ENCODE data around the gene IL22RA2. TPM values are rescaled to one million over a fixed set of nuclear protein-coding genes. Genes with fewer than 3 reads are reported as not detected.

IL22RA2 gene
- total RNA-seq, 1 donor from 2014 or later, result not detected

DNA sequence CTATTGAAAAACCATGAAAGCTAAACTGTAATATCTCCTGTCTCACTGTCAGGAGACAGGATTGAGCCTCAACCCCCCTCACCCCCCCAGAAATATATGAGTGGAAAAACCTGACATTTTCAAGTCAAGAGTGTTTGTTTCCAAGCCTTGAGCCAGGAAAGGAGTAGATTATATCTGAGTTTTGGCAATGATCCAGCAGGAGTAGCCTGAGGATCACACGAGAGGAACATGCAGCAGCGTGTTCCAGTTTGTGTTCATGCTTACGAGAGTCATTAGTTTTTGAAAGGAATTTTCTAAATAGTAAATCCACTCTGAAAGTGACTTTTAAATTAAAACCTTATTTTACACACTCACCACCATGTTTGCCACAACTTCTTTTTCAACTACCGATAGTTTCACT lies 15.8 kb downstream of the IL22RA2 start:
- Mint-ChIP-seq H3K27me3 (peaks cover 14% of the 10 kb centered on the region), H3K4me3 (no peak overlapping the region), H3K4me1 (ENCODE audit: unreplicated experiment) (no peaks in the 10 kb centered on the region), H3K9me3 (peaks cover 6% of the 10 kb centered on the region), H3K27ac (no peak overlapping the region), H3K36me3 (peaks cover 3% of the 10 kb centered on the region)
- DNase-seq (ENCODE audit: extremely low spot score, unreplicated experiment), result no peak
- TF ChIP-seq, protein P1, sequence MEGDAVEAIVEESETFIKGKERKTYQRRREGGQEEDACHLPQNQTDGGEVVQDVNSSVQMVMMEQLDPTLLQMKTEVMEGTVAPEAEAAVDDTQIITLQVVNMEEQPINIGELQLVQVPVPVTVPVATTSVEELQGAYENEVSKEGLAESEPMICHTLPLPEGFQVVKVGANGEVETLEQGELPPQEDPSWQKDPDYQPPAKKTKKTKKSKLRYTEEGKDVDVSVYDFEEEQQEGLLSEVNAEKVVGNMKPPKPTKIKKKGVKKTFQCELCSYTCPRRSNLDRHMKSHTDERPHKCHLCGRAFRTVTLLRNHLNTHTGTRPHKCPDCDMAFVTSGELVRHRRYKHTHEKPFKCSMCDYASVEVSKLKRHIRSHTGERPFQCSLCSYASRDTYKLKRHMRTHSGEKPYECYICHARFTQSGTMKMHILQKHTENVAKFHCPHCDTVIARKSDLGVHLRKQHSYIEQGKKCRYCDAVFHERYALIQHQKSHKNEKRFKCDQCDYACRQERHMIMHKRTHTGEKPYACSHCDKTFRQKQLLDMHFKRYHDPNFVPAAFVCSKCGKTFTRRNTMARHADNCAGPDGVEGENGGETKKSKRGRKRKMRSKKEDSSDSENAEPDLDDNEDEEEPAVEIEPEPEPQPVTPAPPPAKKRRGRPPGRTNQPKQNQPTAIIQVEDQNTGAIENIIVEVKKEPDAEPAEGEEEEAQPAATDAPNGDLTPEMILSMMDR (conservative IDR thresholded peaks at IDR 0.05), result no peak

GRCh38 chr6:137156650-137157049 lies 16.8 kb downstream of the IL22RA2 start:
- DNase-seq (ENCODE audit: extremely low spot score, unreplicated experiment), result no peak
- peaks cover 14% of the 10 kb centered on the region for H3K27me3 Mint-ChIP-seq
- TF ChIP-seq, protein P1 (conservative IDR thresholded peaks at IDR 0.05), result no peak
- peaks cover 3% of the 10 kb centered on the region for H3K36me3 Mint-ChIP-seq
- H3K4me1 Mint-ChIP-seq (ENCODE audit: unreplicated experiment), result no peaks in the 10 kb centered on the region
- peaks cover 6% of the 10 kb centered on the region for H3K9me3 Mint-ChIP-seq
- H3K4me3 Mint-ChIP-seq, result no peak overlapping the region
- H3K27ac Mint-ChIP-seq, result no peak overlapping the region

DNA sequence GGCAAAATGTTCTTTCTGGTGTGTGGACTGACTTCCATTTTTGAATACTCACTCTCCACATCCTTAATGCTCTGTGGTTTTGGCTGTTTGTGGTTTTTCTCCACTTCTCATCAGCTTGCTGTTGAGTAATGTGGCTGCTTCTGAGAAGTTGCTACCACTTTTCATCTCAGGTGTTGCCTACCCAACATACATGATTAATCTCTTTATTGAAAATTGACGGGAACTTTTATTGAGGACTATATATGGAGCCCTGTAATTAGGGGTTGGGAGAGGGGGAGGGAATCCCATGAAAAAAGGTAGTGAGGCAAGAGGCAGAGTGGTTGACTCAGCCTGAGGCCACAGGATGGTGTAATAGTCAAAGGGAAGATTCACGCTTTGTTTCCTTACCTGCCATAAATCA lies 17.6 kb downstream of the IL22RA2 start:
- Mint-ChIP-seq H3K27me3 (peaks cover 10% of the 10 kb centered on the region), H3K4me1 (ENCODE audit: unreplicated experiment) (no peaks in the 10 kb centered on the region), H3K36me3 (no peaks in the 10 kb centered on the region), H3K4me3 (no peak overlapping the region), H3K9me3 (peaks cover 2% of the 10 kb centered on the region), H3K27ac (no peak overlapping the region)
- TF ChIP-seq, protein P1 (conservative IDR thresholded peaks at IDR 0.05), result no peak
- no peak for DNase-seq (ENCODE audit: extremely low spot score, unreplicated experiment)

GRCh38 chr6:137150072-137150471 lies 23.4 kb downstream of the IL22RA2 start:
- TF ChIP-seq, protein P1 (conservative IDR thresholded peaks at IDR 0.05), result no peak
- Mint-ChIP-seq H3K4me1 (ENCODE audit: unreplicated experiment) (no peaks in the 10 kb centered on the region), H3K9me3 (no peaks in the 10 kb centered on the region), H3K27me3 (no peaks in the 10 kb centered on the region), H3K27ac (no peak overlapping the region), H3K36me3 (no peaks in the 10 kb centered on the region), H3K4me3 (no peak overlapping the region)
- no peak for DNase-seq (ENCODE audit: extremely low spot score, unreplicated experiment)

DNA sequence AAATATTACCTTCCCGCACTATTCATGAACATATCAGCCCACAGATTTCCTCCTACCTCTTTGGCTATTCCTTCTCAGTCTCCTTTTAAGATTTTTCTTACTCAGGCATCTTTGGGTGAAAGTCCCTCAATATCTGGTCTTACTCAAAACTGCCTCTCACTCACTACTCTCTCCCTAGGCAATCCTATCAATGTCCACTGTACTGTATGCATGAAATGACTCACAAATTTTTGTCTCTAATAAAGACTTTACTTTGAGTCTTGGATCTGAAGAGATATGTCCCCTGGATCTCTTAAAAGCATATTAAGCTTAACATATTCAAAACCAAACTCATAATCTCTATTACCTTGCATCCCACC lies 24.4 kb downstream of the IL22RA2 start:
- H3K27me3 Mint-ChIP-seq, result no peaks in the 10 kb centered on the region
- no peak overlapping the region for H3K4me3 Mint-ChIP-seq
- H3K27ac Mint-ChIP-seq, result no peak overlapping the region
- TF ChIP-seq, protein P1 (conservative IDR thresholded peaks at IDR 0.05), result no peak
- H3K9me3 Mint-ChIP-seq, result no peaks in the 10 kb centered on the region
- no peaks in the 10 kb centered on the region for H3K4me1 Mint-ChIP-seq (ENCODE audit: unreplicated experiment)
- no peak for DNase-seq (ENCODE audit: extremely low spot score, unreplicated experiment)
- H3K36me3 Mint-ChIP-seq, result no peaks in the 10 kb centered on the region

Data from type B pancreatic cell (in vitro differentiated cells).